ENCODE results near the gene PPP1R16B. TPM values are rescaled to one million over a fixed set of nuclear protein-coding genes. Genes with fewer than 3 reads are reported as not detected.

The PPP1R16B gene
- total and polyA plus RNA-seq, 2 of the 8 experiments (the other 6 are each of a cell fraction or from before 2014, with no cell fraction given), result 2.6 to 8.9 TPM

GRCh38 chr20:38844963-38845362 is 39.5 kb downstream of the PPP1R16B start:
- no peak overlapping the region for H2AFZ ChIP-seq (ENCODE audit: low read length)
- FAIRE-seq (no peak), DNase-seq (ENCODE audit: low read depth in 1 of 2, low spot score in 2 of 2) (no peak)
- no peaks in the 10 kb centered on the region for H4K20me1 ChIP-seq (replicated peaks in 1 of 2; ENCODE audit: control insufficient read depth in 1 of 2, insufficient read depth in 2 of 2, low read length in 2 of 2)
- H2AK5ac ChIP-seq (ENCODE audit: low read depth, low read length), result no peak overlapping the region
- no peak overlapping the region for H2BK120ac ChIP-seq (replicated peaks; ENCODE audit: low read depth, low read length)
- TF ChIP-seq CEBPB (IDR thresholded peaks at IDR 0.05; ENCODE audit: low read depth, low read length), result no peak
- TF ChIP-seq CBX8 (IDR thresholded peaks at IDR 0.05; ENCODE audit: borderline replicate concordance, low read depth, low read length), result no peak
- TF ChIP-seq POU5F1 (IDR thresholded peaks at IDR 0.05; ENCODE audit: low read depth, low read length), result no peak
- H2BK15ac ChIP-seq (ENCODE audit: low read length), result no peak overlapping the region
- ChIA-PET POLR2A (ENCODE audit: partially characterized antibody) (interaction anchor here (1.5 kb wide), 1 partner anchor 33 kb away, joined by 3 read pairs; no protein-coding TSS in a partner anchor), CTCF (ENCODE audit: partially characterized antibody) (interaction anchor here (1.3 to 2.7 kb wide), 3 partner anchors 14 to 17 kb away, joined by 3 to 12 read pairs (median 4); no protein-coding TSS in a partner anchor)
- H3K4me3 ChIP-seq (ENCODE audit: extremely low read depth in 1 of 4, insufficient read depth in 2 of 4, low read depth in 3 of 4, low read length in 4 of 4), result no peak overlapping the region
- peaks cover 0 to 3% (median 0%) of the 10 kb centered on the region in 4 experiments; a peak in 1 of 7 replicates for H3K4me1 ChIP-seq (replicated peaks in 1 of 4; ENCODE audit: control insufficient read depth in 3 of 4, insufficient read depth in 4 of 4, low read length in 3 of 4)
- H3K4ac ChIP-seq (replicated peaks; ENCODE audit: insufficient read length, low read depth, low read length), result no peak overlapping the region
- H3K79me2 ChIP-seq (ENCODE audit: control insufficient read depth in 1 of 2, insufficient read depth in 2 of 2, low read length in 2 of 2), result no peaks in the 10 kb centered on the region
- H3K36me3 ChIP-seq (ENCODE audit: control insufficient read depth in 2 of 4, insufficient read depth in 4 of 4, low read length in 3 of 4), result no peaks in the 10 kb centered on the region
- no peak overlapping the region for H3K18ac ChIP-seq (ENCODE audit: extremely low read depth, low read length)
- no peak overlapping the region for H3K27ac ChIP-seq (ENCODE audit: low read depth, low read length)
- H3K4me2 ChIP-seq (ENCODE audit: insufficient read depth in 1 of 2, low read depth in 2 of 2, low read length in 2 of 2), result no peak overlapping the region
- H3K23me2 ChIP-seq (ENCODE audit: low read depth, low read length), result no peaks in the 10 kb centered on the region; the same call in 1 of the 2 replicates
- H3K79me1 ChIP-seq (ENCODE audit: low read depth, low read length), result 0 out of 2 replicates have a peak, but pooled peaks cover 2% of the 10 kb centered on the region
- no peak overlapping the region for H2BK12ac ChIP-seq (ENCODE audit: low read depth, low read length)
- H4K5ac ChIP-seq (ENCODE audit: insufficient read length, low read depth, low read length), result no peak overlapping the region
- no peak overlapping the region for H2BK5ac ChIP-seq (ENCODE audit: low read depth, low read length)
- H2BK20ac ChIP-seq (ENCODE audit: low read length), result no peak overlapping the region
- H3K23ac ChIP-seq (ENCODE audit: insufficient read length), result no peak overlapping the region
- H3K27me3 ChIP-seq (replicated peaks in 1 of 4; ENCODE audit: control insufficient read depth in 3 of 4, extremely low read depth in 1 of 4, insufficient read depth in 3 of 4, low read length in 3 of 4), result no peaks in the 10 kb centered on the region
- WGBS, 2 experiments (ENCODE audit: extremely low coverage in 1 of 2, insufficient coverage in 1 of 2, insufficient read length in 1 of 2, insufficient replicate concordance in 2 of 2, low coverage in 1 of 2, low lambda C conversion rate in 2 of 2, missing lambda C conversion rate in 1 of 2), result 78% methylated on average over 4 of the region's 4 CpGs; no CpG with 5 or more reads in 1 of the 2 experiments
- no peak overlapping the region for H4K91ac ChIP-seq (replicated peaks; ENCODE audit: insufficient read length, low read length)
- no peak overlapping the region for H3K14ac ChIP-seq (ENCODE audit: insufficient read length)
- no peak overlapping the region for H3K9ac ChIP-seq (replicated peaks in 1 of 4; ENCODE audit: extremely low read depth in 1 of 4, low read depth in 3 of 4, low read length in 3 of 4)
- no peak overlapping the region for H4K8ac ChIP-seq (ENCODE audit: extremely low read depth, insufficient read depth, low read length)
- no peaks in the 10 kb centered on the region for H3K9me3 ChIP-seq (ENCODE audit: insufficient read depth in 2 of 2, low read depth in 1 of 2, low read length in 1 of 2)
- H3K56ac ChIP-seq (replicated peaks; ENCODE audit: insufficient read length, low read depth, low read length), result no peak overlapping the region
